GM19395 (cell line): ENCODE measurements around the gene ORC1.

Experiments used
- ATAC-seq: cut with Tn5 transposase; IDR thresholded peaks from one replicate; pipeline ENCODE4 v1.9.1; 2021; ENCODE audit warnings: mild to moderate bottlenecking, moderate library complexity; ENCODE audit not compliant: unreplicated experiment

Gene ORC1

DNA sequence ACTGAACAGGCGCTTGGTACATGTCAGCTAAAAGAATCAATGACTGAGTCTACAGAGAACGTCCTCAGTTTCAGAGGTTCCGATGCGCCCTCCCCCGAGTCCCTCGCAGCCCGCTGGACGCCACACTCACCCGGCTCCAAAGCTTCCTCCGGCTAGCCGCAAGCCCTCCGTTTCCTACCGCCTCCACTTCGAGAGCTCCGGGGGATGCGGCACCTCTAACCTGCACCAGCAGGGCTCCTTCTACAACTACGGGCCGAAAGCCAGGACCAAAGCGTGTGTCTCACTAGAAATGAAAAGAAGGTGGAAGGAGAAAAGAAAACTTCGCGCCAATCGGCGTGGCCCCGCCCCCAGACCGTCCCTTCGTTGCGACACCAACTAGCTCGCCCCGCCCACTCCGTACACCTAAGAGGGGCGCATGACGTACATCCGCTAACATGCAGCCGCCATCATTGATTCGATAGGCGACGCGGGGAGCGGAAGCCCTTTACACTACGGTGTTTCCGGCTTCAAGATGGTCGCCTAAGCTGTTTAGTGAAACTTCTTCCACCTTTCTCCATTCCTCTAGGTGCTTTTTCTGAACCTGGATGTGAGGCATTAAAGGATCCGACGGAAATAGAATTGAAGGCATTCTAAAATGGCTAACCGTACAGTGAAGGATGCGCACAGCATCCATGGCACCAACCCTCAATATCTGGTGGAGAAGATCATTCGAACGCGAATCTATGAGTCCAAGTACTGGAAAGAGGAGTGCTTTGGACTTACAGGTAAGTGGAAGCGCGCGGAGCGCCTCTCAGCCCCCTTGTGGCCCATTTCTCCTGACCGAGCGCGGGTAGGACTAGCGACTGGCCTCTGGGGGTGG lies at the start of gene ORC1, which contains the start of gene PRPF38A:
ORC1 (minus strand) TSS at position 308 of the 859 bp plus-strand sequence. CDS start 2,200 bp downstream, outside the sequence.
PRPF38A (plus strand) TSS at position 487 of the 859 bp plus-strand sequence; CDS start at position 635, 148 bp downstream.
- ATAC-seq: peak; percentile 94

- no peak for ATAC-seq
Observed at GRCh38 chr1:52444463-52444862, 40.2 kb upstream of the ORC1 start.

DNA sequence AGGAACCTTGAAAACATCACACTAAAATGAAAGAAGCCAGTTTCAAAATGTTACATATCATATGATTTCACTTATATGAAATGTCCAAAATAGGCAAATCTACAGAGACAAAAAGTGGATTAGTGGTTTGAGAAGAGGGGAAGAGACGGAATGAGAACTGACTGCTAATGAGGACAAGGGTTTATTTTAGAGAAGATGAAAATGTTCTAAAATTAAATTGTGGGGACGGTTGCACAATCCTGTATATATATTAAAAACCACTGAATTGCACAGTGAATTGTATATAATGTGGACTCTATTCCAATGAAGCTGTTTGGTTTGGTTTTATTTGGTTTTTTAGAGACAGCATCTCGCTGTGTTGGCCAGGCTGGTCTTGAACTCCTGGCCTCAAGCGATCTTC lies 35.8 kb upstream of the ORC1 start:
- no peak for ATAC-seq

DNA sequence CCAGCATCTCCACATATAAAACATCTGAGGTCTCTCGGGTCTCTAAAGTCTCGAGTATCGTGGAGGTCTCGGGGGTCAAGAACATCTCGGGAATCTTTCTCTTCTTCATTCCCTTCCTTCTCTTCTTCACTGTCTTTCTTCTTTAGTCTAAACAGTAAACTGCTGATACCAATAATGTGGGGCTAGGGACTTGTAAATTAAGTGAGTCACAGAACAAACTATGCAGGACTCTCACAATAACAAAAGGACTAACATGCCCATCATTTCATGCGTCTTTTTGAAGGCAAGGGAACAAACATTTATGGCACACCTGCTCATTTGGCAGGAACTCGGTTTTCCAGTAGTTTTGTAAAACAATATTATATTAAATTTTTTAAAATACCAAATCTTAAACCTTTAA lies 32.6 kb upstream of the ORC1 start:
- ATAC-seq: no peak

DNA sequence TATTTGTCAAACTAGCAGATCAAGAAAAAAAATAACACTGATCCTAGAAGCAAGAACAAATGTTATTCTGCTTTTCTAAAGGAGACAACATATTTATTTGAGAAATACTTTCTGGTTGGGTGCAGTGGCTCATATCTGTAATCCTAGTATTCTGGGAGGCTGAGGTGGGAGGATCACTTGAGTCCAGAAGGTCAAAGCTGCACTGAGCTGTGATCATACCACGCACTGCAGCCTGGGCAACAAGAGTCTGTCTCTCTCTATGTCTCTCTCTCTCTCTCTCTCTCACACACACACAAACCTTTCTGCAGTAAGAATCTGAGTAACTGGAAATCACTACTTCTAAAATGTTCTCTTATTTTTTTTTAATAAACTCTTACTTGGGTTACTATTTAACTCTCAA lies 31.4 kb upstream of the ORC1 start:
- no peak for ATAC-seq

GRCh38 chr1:52435211-52435610 lies 31.0 kb upstream of the ORC1 start:
- ATAC-seq: no peak

- ATAC-seq: no peak
Observed at GRCh38 chr1:52432807-52433206, 28.6 kb upstream of the ORC1 start.

DNA sequence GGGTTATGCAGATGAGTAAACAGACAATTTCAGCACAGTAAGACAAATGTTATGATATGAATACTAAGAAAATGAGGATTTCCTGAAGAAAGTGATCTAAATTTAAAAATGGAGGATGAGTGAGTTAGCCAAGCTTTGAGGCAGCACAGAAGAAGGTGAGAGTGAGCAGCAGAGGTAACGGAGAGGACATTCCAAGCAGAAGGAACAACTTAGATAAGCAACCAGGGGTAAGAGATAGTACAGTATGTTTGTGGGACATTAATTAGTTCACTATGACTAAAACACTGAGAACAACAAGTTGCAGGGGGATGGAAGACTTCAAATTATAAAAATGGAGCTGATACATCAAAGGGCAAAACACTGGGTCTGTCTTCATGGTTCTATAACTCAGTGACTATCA lies 22.9 kb upstream of the ORC1 start:
- no peak for ATAC-seq

GRCh38 chr1:52426371-52426770 lies 22.1 kb upstream of the ORC1 start:
- ATAC-seq: no peak

- ATAC-seq: no peak
Observed at GRCh38 chr1:52424813-52425212, 20.6 kb upstream of the ORC1 start.

DNA sequence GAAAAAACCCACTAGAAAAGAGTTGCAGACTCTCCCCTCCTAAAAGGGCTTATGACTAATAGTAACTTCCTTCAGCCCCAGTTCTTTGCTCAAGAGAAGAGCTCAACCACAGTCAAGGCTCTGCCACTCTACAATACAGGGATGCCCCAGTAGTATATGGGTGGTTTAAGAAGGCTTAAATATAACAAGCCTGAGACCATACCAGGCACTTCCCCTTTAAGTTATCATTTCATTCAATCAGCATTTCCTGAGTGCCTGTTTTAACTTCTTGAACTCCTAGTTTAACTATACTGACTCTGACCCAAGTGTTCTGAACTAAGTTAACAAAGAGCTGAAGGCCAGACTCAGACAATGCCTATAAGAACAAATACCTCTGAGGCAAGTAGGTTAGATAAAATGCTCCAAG lies 20.0 kb upstream of the ORC1 start:
- ATAC-seq: no peak

GRCh38 chr1:52423771-52424170 lies 19.5 kb upstream of the ORC1 start:
- ATAC-seq: no peak

DNA sequence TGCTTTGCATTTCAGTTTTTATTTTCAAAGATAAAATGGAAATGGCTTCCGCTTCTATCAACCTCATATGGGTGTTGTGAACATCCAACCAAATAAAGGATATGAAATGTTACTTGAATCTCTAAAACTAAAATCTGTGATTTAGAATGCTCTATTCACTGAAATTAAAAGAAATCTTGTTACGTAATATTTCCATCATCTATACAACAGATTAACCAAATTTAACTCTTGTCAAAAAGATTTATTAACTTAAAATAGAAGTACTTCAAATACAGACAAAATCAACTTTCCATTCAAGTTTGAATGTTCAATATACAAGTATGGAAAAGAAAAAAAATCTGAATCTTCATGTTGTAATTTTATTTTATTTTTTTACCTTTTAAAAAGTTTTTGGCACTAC lies 18.8 kb upstream of the ORC1 start:
- no peak for ATAC-seq

DNA sequence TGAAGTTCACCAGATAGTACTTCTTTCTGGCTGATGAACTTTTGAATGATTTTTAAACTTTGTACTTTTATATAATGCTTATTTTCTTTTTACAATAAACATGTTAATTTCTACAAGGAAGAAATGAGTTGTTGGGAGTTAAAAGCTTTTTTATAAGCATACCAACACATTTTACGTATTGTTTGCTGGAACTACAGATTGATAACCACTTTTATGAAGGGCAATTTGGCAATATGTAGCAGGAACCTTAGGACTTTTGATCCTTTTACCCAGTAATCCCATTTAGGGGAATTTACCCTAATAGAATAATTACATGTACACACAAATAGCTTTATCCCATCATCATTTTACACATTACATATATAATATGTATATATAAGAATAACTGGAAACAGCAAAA lies 16.5 kb upstream of the ORC1 start:
- ATAC-seq: no peak

DNA sequence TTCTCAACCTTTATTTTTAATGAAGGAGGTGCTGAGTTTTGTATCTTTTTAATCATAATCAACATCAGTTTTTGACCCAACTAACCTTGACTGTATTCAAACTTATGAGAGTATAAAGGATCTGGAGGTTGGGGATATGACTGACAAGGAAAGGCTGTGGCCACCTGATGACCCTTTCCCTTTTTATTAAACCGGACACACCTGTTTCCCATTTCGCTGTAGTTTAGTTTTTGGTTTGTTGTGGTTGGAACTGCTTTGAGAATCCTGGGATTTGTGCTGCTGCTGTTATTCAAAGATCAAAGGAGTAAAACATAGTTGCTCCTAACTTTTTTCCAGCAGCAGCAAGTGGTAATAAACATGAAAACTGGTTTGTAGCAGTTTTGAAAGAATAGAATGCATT lies 12.6 kb upstream of the ORC1 start:
- ATAC-seq: no peak

DNA sequence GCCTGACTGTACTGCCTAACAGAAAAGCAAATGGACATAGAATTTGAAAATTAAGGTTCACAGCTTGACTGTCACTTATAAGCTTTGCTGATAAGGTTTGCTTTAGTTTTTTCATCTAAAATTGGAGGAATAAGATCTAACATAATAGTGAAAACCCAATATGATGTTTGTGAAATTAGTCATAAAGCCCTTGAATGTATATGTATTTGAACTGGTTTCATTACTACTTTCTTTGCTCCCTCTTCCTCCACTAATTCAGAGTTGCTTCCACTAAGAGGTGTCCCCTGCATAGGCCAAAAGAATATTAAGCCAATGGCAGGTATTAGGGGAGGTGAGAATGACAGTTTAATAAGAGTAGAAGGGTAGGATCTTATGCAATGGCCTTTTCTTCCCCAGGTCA lies 10.7 kb upstream of the ORC1 start:
- no peak for ATAC-seq

- no peak for ATAC-seq
Observed at GRCh38 chr1:52413410-52413989, 9.3 kb upstream of the ORC1 start.

DNA sequence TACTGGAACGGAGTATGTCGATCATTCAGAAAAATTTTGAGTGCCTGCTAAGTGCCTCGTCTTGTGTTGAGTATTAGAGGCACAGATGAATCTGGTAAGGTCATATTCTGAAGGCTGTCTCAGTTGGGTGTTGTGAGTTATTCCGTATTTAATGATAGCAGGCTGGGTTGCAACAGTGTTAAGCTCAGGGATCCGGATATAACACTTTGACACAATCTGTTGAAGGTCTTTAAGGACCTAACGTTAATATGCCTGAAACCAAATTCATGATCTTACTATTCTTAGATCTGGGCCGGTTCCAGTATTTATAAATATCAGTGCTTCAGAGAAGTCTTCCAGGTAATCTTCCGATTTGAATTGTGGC lies 734 bp upstream of the ORC1 start:
- no peak for ATAC-seq

DNA sequence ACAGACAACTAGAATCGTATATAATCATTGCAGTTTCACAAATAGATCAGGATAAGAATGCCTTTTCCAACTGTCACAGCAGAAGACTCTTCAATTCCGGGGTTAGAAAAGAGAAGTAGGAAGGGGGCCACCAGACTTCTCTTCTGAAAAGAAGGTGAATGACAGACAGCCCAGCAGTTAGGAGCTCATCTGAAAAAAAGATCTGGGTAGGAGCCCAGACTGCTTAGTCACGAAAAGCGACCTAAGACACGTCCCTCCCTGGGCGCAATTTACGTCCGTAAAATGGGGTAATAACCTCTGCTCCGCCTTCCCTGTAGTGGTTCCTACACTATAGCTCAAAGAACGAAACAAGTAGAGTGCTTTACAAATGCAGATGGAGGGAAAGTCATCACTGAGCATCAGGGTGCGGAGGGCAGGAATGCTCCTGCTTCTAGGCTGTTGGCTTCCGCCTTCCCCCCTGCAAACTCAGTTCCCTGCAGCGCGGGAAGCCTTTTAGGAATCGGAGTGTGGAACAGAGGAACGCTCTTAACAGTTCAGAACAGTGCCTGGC lies 582 bp downstream of the ORC1 start:
- ATAC-seq: peak; percentile 47

GRCh38 chr1:52402860-52403240 lies 1.4 kb downstream of the ORC1 start:
- no peak for ATAC-seq

DNA sequence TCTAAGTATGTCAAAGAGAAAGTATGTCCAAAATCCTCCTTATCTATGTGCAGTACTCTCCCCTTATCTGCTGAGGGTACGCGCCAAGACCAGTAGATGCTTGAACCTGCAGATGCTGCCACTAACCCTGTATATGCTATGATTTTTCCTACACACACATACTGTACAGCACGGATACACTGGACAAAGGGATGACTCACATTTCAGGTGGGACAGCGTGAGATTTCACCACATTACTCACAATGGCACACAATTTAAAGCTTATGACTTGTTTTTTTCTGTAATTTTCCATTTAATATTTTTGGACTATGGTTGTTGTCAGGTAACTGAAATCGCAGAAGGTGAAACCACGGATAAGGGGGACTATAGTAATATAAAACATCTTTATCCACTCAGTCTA lies 4.1 kb downstream of the ORC1 start:
- ATAC-seq: no peak

- no peak for ATAC-seq
Observed at GRCh38 chr1:52399629-52400028, 4.6 kb downstream of the ORC1 start.
